Measurements from ENCODE around the gene RBM19.

RBM19 gene

GRCh38 chr12:113931517-113931916, 34.6 kb downstream of the RBM19 start:
- no peak overlapping the region for H3K4me3 ChIP-seq (ENCODE audit: low read depth, low read length)
- no peak for TF ChIP-seq CTCF (IDR thresholded peaks at IDR 0.05; ENCODE audit: borderline replicate concordance, insufficient read depth, low read depth, low read length)

GRCh38 chr12:113930249-113930648, 35.9 kb downstream of the RBM19 start:
- no peak overlapping the region for H3K4me3 ChIP-seq (ENCODE audit: low read depth, low read length)
- TF ChIP-seq CTCF (IDR thresholded peaks at IDR 0.05; ENCODE audit: borderline replicate concordance, insufficient read depth, low read depth, low read length) = no peak

GRCh38 chr12:113929312-113929989, 36.7 kb downstream of the RBM19 start:
- no peak for TF ChIP-seq CTCF (IDR thresholded peaks at IDR 0.05; ENCODE audit: borderline replicate concordance, insufficient read depth, low read depth, low read length)
- no peak overlapping the region for H3K4me3 ChIP-seq (ENCODE audit: low read depth, low read length)

- no peak for TF ChIP-seq CTCF (IDR thresholded peaks at IDR 0.05; ENCODE audit: borderline replicate concordance, insufficient read depth, low read depth, low read length)
These were observed 39.3 kb downstream of the RBM19 start for GRCh38 chr12:113926788-113927187.

GRCh38 chr12:113924341-113924740, 41.8 kb downstream of the RBM19 start:
- TF ChIP-seq CTCF (IDR thresholded peaks at IDR 0.05; ENCODE audit: borderline replicate concordance, insufficient read depth, low read depth, low read length) = no peak

More at GRCh38 chr12:113926788-113927187, 39.3 kb downstream of the RBM19 start:
- no peak overlapping the region for H3K4me3 ChIP-seq (ENCODE audit: low read depth, low read length)

GRCh38 chr12:113923251-113923650, 42.9 kb downstream of the RBM19 start:
- TF ChIP-seq CTCF (IDR thresholded peaks at IDR 0.05; ENCODE audit: borderline replicate concordance, insufficient read depth, low read depth, low read length) = no peak
- H3K4me3 ChIP-seq (ENCODE audit: low read depth, low read length) = no peak overlapping the region

More at GRCh38 chr12:113924341-113924740, 41.8 kb downstream of the RBM19 start:
- H3K4me3 ChIP-seq (ENCODE audit: low read depth, low read length) = no peak overlapping the region

GRCh38 chr12:113921430-113921829, 44.7 kb downstream of the RBM19 start:
- TF ChIP-seq CTCF (IDR thresholded peaks at IDR 0.05; ENCODE audit: borderline replicate concordance, insufficient read depth, low read depth, low read length) = no peak
- H3K4me3 ChIP-seq (ENCODE audit: low read depth, low read length) = no peak overlapping the region
